Activated CD4-positive, alpha-beta T cell treated with anti-CD3 and anti-CD28 coated beads, Interleukin-2, amount 10 ng/mL, durations not matched to agents 7 days and 5 days (primary cell): Measurements from ENCODE around the gene MKLN1. TPM values are rescaled to one million over a fixed set of nuclear protein-coding genes. Genes with fewer than 3 reads are reported as not detected.
"Not testable (repeated sequence)": the region's sequence is repeated elsewhere in the genome, so short reads cannot be mapped to it uniquely, and the experiment has no call there.

Experiments
- CTCF ChIA-PET: fragments of 350-600 bp; sonication (Branson Sonifier 250); formaldehyde crosslinking; loops from one replicate; lab custom pipeline; 2021; ENCODE audit warnings: antibody characterized with exemption; lab: Charles Lee
- POLR2A ChIA-PET: fragments of 350-600 bp; sonication (Branson Sonifier 250); formaldehyde crosslinking; loops from one replicate; lab custom pipeline; 2021; ENCODE audit warnings: antibody characterized with exemption; lab: Charles Lee
- DNase-seq: peaks from one replicate; pipeline ENCODE4 v3.0.0-alpha.2; 2020
- H3K27ac Mint-ChIP-seq: one replicate; pipeline ENCODE4 v1.8.0; 2021; ENCODE audit warnings: mild to moderate bottlenecking, moderate library complexity, mixed read lengths
- H3K27me3 Mint-ChIP-seq: one replicate; pipeline ENCODE4 v1.8.0; 2021; ENCODE audit warnings: mixed read lengths
- H3K36me3 Mint-ChIP-seq: one replicate; pipeline ENCODE4 v1.8.0; 2021; ENCODE audit warnings: low read depth, mixed read lengths
- H3K4me1 Mint-ChIP-seq: one replicate; pipeline ENCODE4 v1.8.0; 2021; ENCODE audit warnings: mixed read lengths
- H3K4me3 Mint-ChIP-seq: one replicate; pipeline ENCODE4 v1.8.0; 2021; ENCODE audit warnings: mild to moderate bottlenecking, moderate library complexity, mixed read lengths
- H3K9me3 Mint-ChIP-seq: one replicate; pipeline ENCODE4 v1.8.0; 2021; ENCODE audit warnings: mixed read lengths
- total RNA-seq, 2 experiments: library from RNA; stranded (reverse); gene quantifications; one replicate each; pipeline ENCODE4 v1.2.3, GENCODE V29; 2021

Gene MKLN1
- total RNA-seq, 2 experiments from 2014 or later = 36.8 to 40.1 TPM

GRCh38 chr7:131502810-131503508, 175.3 kb downstream of the MKLN1 start:
- no peaks in the 10 kb centered on the region for H3K9me3 Mint-ChIP-seq
- no peak overlapping the region for H3K4me3 Mint-ChIP-seq
- peaks cover 30% of the 10 kb centered on the region for H3K4me1 Mint-ChIP-seq
- H3K36me3 Mint-ChIP-seq = peaks cover 3% of the 10 kb centered on the region
- POLR2A ChIA-PET = no interaction called here
- H3K27me3 Mint-ChIP-seq = no peaks in the 10 kb centered on the region
- CTCF ChIA-PET = interaction anchor here (0.9 to 2.6 kb wide), 4 partner anchors 11 to 434 kb away, joined by 3 to 7 read pairs (median 4); no protein-coding TSS in a partner anchor
- no peak for DNase-seq
- H3K27ac Mint-ChIP-seq = no peak overlapping the region

GRCh38 chr7:131503639-131504038, 176.0 kb downstream of the MKLN1 start:
- ChIA-PET POLR2A (no interaction called here), CTCF (interaction anchor here (0.9 to 2.6 kb wide), 4 partner anchors 10 to 27 kb away, joined by 3 to 7 read pairs (median 4); no protein-coding TSS in a partner anchor)
- DNase-seq = no peak
- Mint-ChIP-seq H3K27me3 (no peaks in the 10 kb centered on the region), H3K27ac (no peak overlapping the region), H3K36me3 (peaks cover 3% of the 10 kb centered on the region), H3K4me3 (no peak overlapping the region), H3K9me3 (no peaks in the 10 kb centered on the region), H3K4me1 (peaks cover 36% of the 10 kb centered on the region)

GRCh38 chr7:131504157-131504899, 176.7 kb downstream of the MKLN1 start:
- ChIA-PET CTCF (interaction anchor here (0.6 to 2.6 kb wide), 5 partner anchors 11 to 886 kb away, joined by 3 to 7 read pairs (median 4); no protein-coding TSS in a partner anchor), POLR2A (interaction anchor here (0.8 kb wide), 1 partner anchor 44 kb away, joined by 4 read pairs; no protein-coding TSS in a partner anchor)
- Mint-ChIP-seq H3K36me3 (peaks cover 3% of the 10 kb centered on the region), H3K9me3 (no peaks in the 10 kb centered on the region), H3K27me3 (no peaks in the 10 kb centered on the region), H3K27ac (peak overlapping the region; percentile 16), H3K4me3 (no peak overlapping the region), H3K4me1 (peaks cover 40% of the 10 kb centered on the region)
- DNase-seq = no peak

GRCh38 chr7:131505037-131505620, 177.5 kb downstream of the MKLN1 start:
- POLR2A ChIA-PET = interaction anchor here (0.8 kb wide), 1 partner anchor 43 kb away, joined by 4 read pairs; no protein-coding TSS in a partner anchor
- H3K4me1 Mint-ChIP-seq = peaks cover 40% of the 10 kb centered on the region
- DNase-seq, H3K36me3 Mint-ChIP-seq, H3K27me3 Mint-ChIP-seq, H3K4me3 Mint-ChIP-seq, H3K9me3 Mint-ChIP-seq: not testable (repeated sequence)
- H3K27ac Mint-ChIP-seq = peak overlapping the region; percentile 16
- CTCF ChIA-PET = interaction anchor here (0.6 to 1.8 kb wide), 4 partner anchors 16 to 887 kb away, joined by 3 to 4 read pairs (median 4); no protein-coding TSS in a partner anchor

GRCh38 chr7:131505636-131506557, 178.2 kb downstream of the MKLN1 start:
- POLR2A ChIA-PET = no interaction called here
- no peak overlapping the region for H3K4me3 Mint-ChIP-seq
- no peaks in the 10 kb centered on the region for H3K9me3 Mint-ChIP-seq
- CTCF ChIA-PET = interaction anchor here (1.5 to 2.9 kb wide), 3 partner anchors 9 to 40 kb away, joined by 3 to 12 read pairs (median 10); no protein-coding TSS in a partner anchor
- H3K36me3 Mint-ChIP-seq = no peaks in the 10 kb centered on the region
- peaks cover 33% of the 10 kb centered on the region for H3K4me1 Mint-ChIP-seq
- H3K27ac Mint-ChIP-seq = no peak overlapping the region
- no peaks in the 10 kb centered on the region for H3K27me3 Mint-ChIP-seq
- DNase-seq = no peak

GRCh38 chr7:131506597-131506996, 178.9 kb downstream of the MKLN1 start:
- Mint-ChIP-seq H3K4me1 (peaks cover 27% of the 10 kb centered on the region), H3K27ac (no peak overlapping the region), H3K9me3 (no peaks in the 10 kb centered on the region), H3K27me3 (no peaks in the 10 kb centered on the region), H3K4me3 (no peak overlapping the region), H3K36me3 (no peaks in the 10 kb centered on the region)
- CTCF ChIA-PET = interaction anchor here (1.3 to 2.9 kb wide), 3 partner anchors 10 to 40 kb away, joined by 3 to 12 read pairs (median 10); no protein-coding TSS in a partner anchor
- no peak for DNase-seq
- POLR2A ChIA-PET = no interaction called here

GRCh38 chr7:131507592-131508331, 180.1 kb downstream of the MKLN1 start:
- no peaks in the 10 kb centered on the region for H3K27me3 Mint-ChIP-seq
- peaks cover 24% of the 10 kb centered on the region for H3K4me1 Mint-ChIP-seq
- POLR2A ChIA-PET = no interaction called here
- H3K4me3 Mint-ChIP-seq = no peak overlapping the region
- CTCF ChIA-PET = interaction anchor here (1.1 to 2.9 kb wide), 5 partner anchors 11 to 38 kb away, joined by 3 to 12 read pairs (median 4); no protein-coding TSS in a partner anchor
- DNase-seq = peak; percentile 83
- no peak overlapping the region for H3K27ac Mint-ChIP-seq
- H3K9me3 Mint-ChIP-seq = no peaks in the 10 kb centered on the region
- no peaks in the 10 kb centered on the region for H3K36me3 Mint-ChIP-seq

GRCh38 chr7:131508754-131509486, 181.2 kb downstream of the MKLN1 start:
- H3K36me3 Mint-ChIP-seq = no peaks in the 10 kb centered on the region
- H3K4me3 Mint-ChIP-seq = no peak overlapping the region
- H3K27me3 Mint-ChIP-seq = no peaks in the 10 kb centered on the region
- no peak overlapping the region for H3K27ac Mint-ChIP-seq
- ChIA-PET POLR2A (no interaction called here), CTCF (interaction anchor here (0.5 to 2.9 kb wide), 11 partner anchors 9 to 1747 kb away, joined by 3 to 12 read pairs (median 3); no protein-coding TSS in a partner anchor)
- no peaks in the 10 kb centered on the region for H3K9me3 Mint-ChIP-seq
- DNase-seq = no peak
- H3K4me1 Mint-ChIP-seq = peaks cover 33% of the 10 kb centered on the region

GRCh38 chr7:131509781-131510180, 182.1 kb downstream of the MKLN1 start:
- Mint-ChIP-seq H3K4me3 (no peak overlapping the region), H3K4me1 (peaks cover 33% of the 10 kb centered on the region), H3K27ac (no peak overlapping the region), H3K36me3 (no peaks in the 10 kb centered on the region), H3K9me3 (no peaks in the 10 kb centered on the region), H3K27me3 (no peaks in the 10 kb centered on the region)
- DNase-seq = no peak
- CTCF ChIA-PET = interaction anchor here (1.2 to 2.6 kb wide), 4 partner anchors 9 to 614 kb away, joined by 3 to 12 read pairs (median 3); no protein-coding TSS in a partner anchor
- POLR2A ChIA-PET = no interaction called here

GRCh38 chr7:131511071-131511470, 183.4 kb downstream of the MKLN1 start:
- ChIA-PET POLR2A (no interaction called here), CTCF (interaction anchor here (0.7 to 2.6 kb wide), 2 partner anchors 10 to 831 kb away, joined by 6 to 12 read pairs; no protein-coding TSS in a partner anchor)
- H3K9me3 Mint-ChIP-seq = no peaks in the 10 kb centered on the region
- DNase-seq = no peak
- H3K27me3 Mint-ChIP-seq = peaks cover 2% of the 10 kb centered on the region
- no peak overlapping the region for H3K27ac Mint-ChIP-seq
- no peak overlapping the region for H3K4me3 Mint-ChIP-seq
- H3K4me1 Mint-ChIP-seq = peaks cover 33% of the 10 kb centered on the region
- no peaks in the 10 kb centered on the region for H3K36me3 Mint-ChIP-seq
